SK-N-SH treated with all-trans-retinoic acid at 6 μM for 48 hours (cell line): ENCODE data around the gene SRMS.
"Not testable (repeated sequence)": the region's sequence is repeated elsewhere in the genome, so short reads cannot be mapped to it uniquely, and the experiment has no call there.

Experiments used
- ATAC-seq: fragments of 200-7000 bp; cut with Tn5 transposase; 3 replicates; pipeline ENCODE4 v1.9.1; 2020; ENCODE audit warnings: mild to moderate bottlenecking, moderate library complexity
- ARNTL ChIP-seq: fragments of 450-650 bp; formaldehyde crosslinking; IDR thresholded peaks from 2 replicates; pipeline ENCODE4 v1.5.0; 2020; ENCODE audit warnings: low read depth, mild to moderate bottlenecking, moderate library complexity, borderline replicate concordance
- CREB5 ChIP-seq: fragments of 250-450 bp; sonication (Bioruptor Pico); IDR thresholded peaks from 2 replicates; pipeline ENCODE4 v1.5.1; 2020; ENCODE audit warnings: low read depth, mild to moderate bottlenecking, moderate library complexity
- CSRNP3 ChIP-seq: fragments of 250-450 bp; sonication (Bioruptor Pico); IDR thresholded peaks from 2 replicates; pipeline ENCODE4 v1.5.1; 2021; ENCODE audit warnings: mild to moderate bottlenecking, moderate library complexity
- ESRRG ChIP-seq: fragments of 250-450 bp; sonication (Bioruptor Pico); IDR thresholded peaks from 2 replicates; pipeline ENCODE4 v1.6.1; 2021; ENCODE audit warnings: mild to moderate bottlenecking
- ISL1 ChIP-seq: fragments of 250-450 bp; sonication (Bioruptor Pico); IDR thresholded peaks from 2 replicates; pipeline ENCODE4 v2.1.2; 2022; ENCODE audit warnings: mild to moderate bottlenecking, moderate library complexity
- OSR1 ChIP-seq: fragments of 250-450 bp; sonication (Bioruptor Pico); IDR thresholded peaks from 2 replicates; pipeline ENCODE4 v1.8.0; 2022; ENCODE audit warnings: moderate library complexity, mild to moderate bottlenecking, inconsistent platforms
- PATZ1 ChIP-seq: fragments of 250-450 bp; sonication (Bioruptor Pico); IDR thresholded peaks from 2 replicates; pipeline ENCODE4 v1.8.0; 2020; ENCODE audit warnings: mild to moderate bottlenecking, moderate library complexity, borderline replicate concordance
- POU6F1 ChIP-seq: fragments of 250-450 bp; sonication (Bioruptor Pico); IDR thresholded peaks from 2 replicates; pipeline ENCODE4 v1.8.0; 2021; ENCODE audit warnings: low read depth, mild to moderate bottlenecking, moderate library complexity, borderline replicate concordance
- PPARA ChIP-seq: fragments of 250-450 bp; sonication (Bioruptor Pico); IDR thresholded peaks from 2 replicates; pipeline ENCODE4 v1.5.0; 2020; ENCODE audit warnings: mild to moderate bottlenecking, borderline replicate concordance
- RARB ChIP-seq: fragments of 250-450 bp; sonication (Bioruptor Pico); IDR thresholded peaks from 2 replicates; pipeline ENCODE4 v1.8.0; 2021; ENCODE audit warnings: mild to moderate bottlenecking, moderate library complexity
- TCF4 ChIP-seq: fragments of 250-450 bp; sonication (Bioruptor Pico); IDR thresholded peaks from 2 replicates; pipeline ENCODE4 v1.8.0; 2021; ENCODE audit warnings: mild to moderate bottlenecking, moderate library complexity, borderline replicate concordance
- TOX ChIP-seq: fragments of 250-450 bp; sonication (Bioruptor Pico); IDR thresholded peaks from 2 replicates; pipeline ENCODE4 v1.8.0; 2021; ENCODE audit warnings: mild to moderate bottlenecking, moderate library complexity, borderline replicate concordance
- TSHZ2 ChIP-seq: fragments of 250-450 bp; sonication (Bioruptor Pico); IDR thresholded peaks from 2 replicates; pipeline ENCODE4 v1.5.0; 2020; ENCODE audit warnings: mild to moderate bottlenecking, moderate library complexity
- ZC3H10 ChIP-seq: fragments of 250-450 bp; sonication (Bioruptor Pico); IDR thresholded peaks from 2 replicates; pipeline ENCODE4 v1.5.1; 2021; ENCODE audit warnings: mild to moderate bottlenecking, moderate library complexity
- ZFP3 ChIP-seq: fragments of 250-450 bp; sonication (Bioruptor Pico); IDR thresholded peaks from 2 replicates; pipeline ENCODE4 v1.5.0; 2020; ENCODE audit warnings: mild to moderate bottlenecking, moderate library complexity
- ZFP30 ChIP-seq: fragments of 450-650 bp; formaldehyde crosslinking; IDR thresholded peaks from 2 replicates; pipeline ENCODE4 v1.5.0; 2022; ENCODE audit warnings: mild to moderate bottlenecking, moderate library complexity
- ZNF565 ChIP-seq: fragments of 450-650 bp; formaldehyde crosslinking; conservative IDR thresholded peaks from 2 replicates; pipeline ENCODE4 v1.5.0; 2020; ENCODE audit warnings: low read depth, mild to moderate bottlenecking, moderate library complexity
- ZNF70 ChIP-seq: fragments of 450-650 bp; formaldehyde crosslinking; IDR thresholded peaks from 2 replicates; pipeline ENCODE4 v1.5.0; 2020; ENCODE audit warnings: mild to moderate bottlenecking, moderate library complexity
- ZNF8 ChIP-seq: fragments of 450-650 bp; formaldehyde crosslinking; IDR thresholded peaks from 2 replicates; pipeline ENCODE4 v1.5.0; 2020; ENCODE audit warnings: mild to moderate bottlenecking, moderate library complexity

Gene SRMS

GRCh38 chr20:63560856-63561609 is 13.5 kb upstream of the SRMS start:
- no peak for ATAC-seq

GRCh38 chr20:63560333-63560805 is 12.8 kb upstream of the SRMS start:
- TF ChIP-seq ZFP3 (no peak), TCF4 (CRISPR knock-in tag) (no peak), ZC3H10 (no peak), CSRNP3 (CRISPR knock-in tag) (no peak), POU6F1 (CRISPR knock-in tag) (no peak), TSHZ2 (CRISPR knock-in tag) (no peak), ZNF8 (no peak), ARNTL (CRISPR knock-in tag) (no peak), OSR1 (CRISPR knock-in tag) (no peak), PATZ1 (CRISPR knock-in tag) (no peak), TOX (CRISPR knock-in tag) (no peak), CREB5 (CRISPR knock-in tag) (no peak), PPARA (CRISPR knock-in tag) (no peak), RARB (CRISPR knock-in tag) (no peak), ZFP30 (CRISPR knock-in tag) (no peak), ZNF565 (no peak)
- TF ChIP-seq, all 23 proteins: peak for 0
- ATAC-seq: no peak

More at GRCh38 chr20:63560856-63561609, 13.5 kb upstream of the SRMS start:
- TF ChIP-seq ISL1 (CRISPR knock-in tag) (no peak), ESRRG (CRISPR knock-in tag) (no peak), ZNF70 (no peak), ARNTL (CRISPR knock-in tag) (no peak), ZFP3 (no peak)

- not testable (repeated sequence) for ATAC-seq
These were observed 12.2 kb upstream of the SRMS start for GRCh38 chr20:63559485-63560332.
